MM.1S (cell line): Measurements from ENCODE around the gene INPP4B.
"Not testable (repeated sequence)": the region's sequence is repeated elsewhere in the genome, so short reads cannot be mapped to it uniquely, and the experiment has no call there.

Experiments
- DNase-seq: peaks from one replicate; pipeline ENCODE4 v3.0.0-alpha.2; 2015
- H2AFZ ChIP-seq: fragments of 300-600 bp; sonication (generic); 2 replicates; pipeline ENCODE4 v1.6.0; 2016; ENCODE audit warnings: antibody characterized with exemption, low read length
- H3F3A ChIP-seq: fragments of 300-600 bp; sonication (generic); 2 replicates; pipeline ENCODE4 v1.6.1; 2016; ENCODE audit warnings: mild to moderate bottlenecking, antibody characterized with exemption, low read length, moderate library complexity, mixed read lengths; ENCODE audit not compliant: insufficient read depth
- H3K27ac ChIP-seq: fragments of 300-600 bp; sonication (generic); 2 replicates; pipeline ENCODE4 v1.5.1; 2016; ENCODE audit warnings: mild to moderate bottlenecking, low read length
- H3K27me3 ChIP-seq: fragments of 300-600 bp; sonication (generic); replicated peaks from 2 replicates; pipeline ENCODE4 v1.6.0; 2016; ENCODE audit warnings: low read length; ENCODE audit not compliant: insufficient read depth
- H3K36me3 ChIP-seq: fragments of 300-600 bp; sonication (generic); replicated peaks from 2 replicates; pipeline ENCODE4 v1.6.1; 2016; ENCODE audit warnings: mild to moderate bottlenecking, low read length, mixed read lengths; ENCODE audit not compliant: insufficient read depth
- H3K4me1 ChIP-seq: fragments of 300-600 bp; sonication (generic); 2 replicates; pipeline ENCODE4 v1.6.1; 2016; ENCODE audit warnings: low read length, mixed read lengths
- H3K4me2 ChIP-seq: fragments of 300-600 bp; sonication (generic); 2 replicates; pipeline ENCODE4 v1.6.0; 2016; ENCODE audit warnings: low read depth, low read length
- H3K4me3 ChIP-seq: fragments of 300-600 bp; sonication (generic); 2 replicates; pipeline ENCODE4 v1.5.1; 2016; ENCODE audit warnings: low read length, mixed read lengths
- H3K79me2 ChIP-seq: fragments of 300-600 bp; sonication (generic); 2 replicates; pipeline ENCODE4 v1.6.1; 2016; ENCODE audit warnings: mixed run types, low read length, mixed read lengths
- H3K9ac ChIP-seq: fragments of 300-600 bp; sonication (generic); 2 replicates; pipeline ENCODE4 v1.6.1; 2016; ENCODE audit warnings: low read length, mixed read lengths
- H3K9me2 ChIP-seq: fragments of 300-600 bp; sonication (generic); replicated peaks from 2 replicates; pipeline ENCODE4 v1.6.1; 2016; ENCODE audit warnings: mild to moderate bottlenecking, low read length, mixed read lengths; ENCODE audit not compliant: insufficient read depth
- H3K9me3 ChIP-seq: fragments of 300-600 bp; sonication (generic); replicated peaks from 2 replicates; pipeline ENCODE4 v1.6.1; 2016; ENCODE audit warnings: mild to moderate bottlenecking, low read length, mixed read lengths; ENCODE audit not compliant: insufficient read depth
- H4K20me1 ChIP-seq: fragments of 300-600 bp; sonication (generic); 2 replicates; pipeline ENCODE4 v1.6.1; 2016; ENCODE audit warnings: mild to moderate bottlenecking, low read length, moderate library complexity, mixed read lengths; ENCODE audit not compliant: insufficient read depth
- EZH2 ChIP-seq: fragments of 300-600 bp; sonication (generic); optimal IDR thresholded peaks from 2 replicates; pipeline ENCODE3; 2017; ENCODE audit warnings: low read depth, mild to moderate bottlenecking, antibody characterized with exemption, low read length, mixed read lengths
- EZH2phosphoT487 ChIP-seq: fragments of 300-600 bp; sonication (generic); IDR thresholded peaks from 2 replicates; pipeline ENCODE4 v1.6.1; 2018; ENCODE audit warnings: antibody characterized with exemption, low read length
- TF ChIP-seq, protein P1 (sequence below): fragments of 300-600 bp; sonication (generic); IDR thresholded peaks from 2 replicates; pipeline ENCODE4 v1.5.1; 2016; ENCODE audit warnings: antibody characterized with exemption, low read length, mixed read lengths

Gene INPP4B

DNA sequence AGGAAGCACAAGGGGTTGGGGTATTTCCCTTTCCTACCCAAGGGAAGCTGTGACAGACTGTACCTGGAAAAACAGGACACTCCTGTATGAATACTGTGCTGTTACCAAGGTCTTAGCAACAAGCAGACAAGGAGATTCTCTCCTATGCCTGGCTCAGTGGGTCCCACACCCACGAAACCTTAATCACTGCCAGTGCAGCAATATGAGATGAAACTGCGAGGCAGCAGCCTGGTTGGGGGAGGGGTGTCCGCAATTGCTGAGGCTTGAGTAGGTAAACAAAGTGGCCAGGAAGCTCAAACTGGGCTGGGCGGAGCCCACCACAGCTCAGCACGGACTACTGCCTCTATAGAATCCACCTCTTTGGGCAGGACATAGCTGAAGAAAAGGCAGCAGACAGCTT is 197.7 kb downstream of the INPP4B start:
- no peak overlapping the region for H3K27ac ChIP-seq
- H3K9ac ChIP-seq = no peak overlapping the region
- H2AFZ ChIP-seq = no peak overlapping the region
- TF ChIP-seq EZH2 = no peak
- TF ChIP-seq, protein P1, sequence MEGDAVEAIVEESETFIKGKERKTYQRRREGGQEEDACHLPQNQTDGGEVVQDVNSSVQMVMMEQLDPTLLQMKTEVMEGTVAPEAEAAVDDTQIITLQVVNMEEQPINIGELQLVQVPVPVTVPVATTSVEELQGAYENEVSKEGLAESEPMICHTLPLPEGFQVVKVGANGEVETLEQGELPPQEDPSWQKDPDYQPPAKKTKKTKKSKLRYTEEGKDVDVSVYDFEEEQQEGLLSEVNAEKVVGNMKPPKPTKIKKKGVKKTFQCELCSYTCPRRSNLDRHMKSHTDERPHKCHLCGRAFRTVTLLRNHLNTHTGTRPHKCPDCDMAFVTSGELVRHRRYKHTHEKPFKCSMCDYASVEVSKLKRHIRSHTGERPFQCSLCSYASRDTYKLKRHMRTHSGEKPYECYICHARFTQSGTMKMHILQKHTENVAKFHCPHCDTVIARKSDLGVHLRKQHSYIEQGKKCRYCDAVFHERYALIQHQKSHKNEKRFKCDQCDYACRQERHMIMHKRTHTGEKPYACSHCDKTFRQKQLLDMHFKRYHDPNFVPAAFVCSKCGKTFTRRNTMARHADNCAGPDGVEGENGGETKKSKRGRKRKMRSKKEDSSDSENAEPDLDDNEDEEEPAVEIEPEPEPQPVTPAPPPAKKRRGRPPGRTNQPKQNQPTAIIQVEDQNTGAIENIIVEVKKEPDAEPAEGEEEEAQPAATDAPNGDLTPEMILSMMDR = no peak
- no peak for TF ChIP-seq EZH2phosphoT487
- H3K4me3 ChIP-seq = no peak overlapping the region
- H3K4me1 ChIP-seq = 0 out of 2 replicates have a peak, but pooled peaks cover 8% of the 10 kb centered on the region
- H3K36me3 ChIP-seq = no peaks in the 10 kb centered on the region
- no peaks in the 10 kb centered on the region for H3F3A ChIP-seq
- no peak overlapping the region for H3K4me2 ChIP-seq
- no peaks in the 10 kb centered on the region for H4K20me1 ChIP-seq
- H3K9me3 ChIP-seq = no peaks in the 10 kb centered on the region
- DNase-seq = no peak
- no peaks in the 10 kb centered on the region for H3K79me2 ChIP-seq
- H3K9me2 ChIP-seq = no peaks in the 10 kb centered on the region
- H3K27me3 ChIP-seq = no peaks in the 10 kb centered on the region

DNA sequence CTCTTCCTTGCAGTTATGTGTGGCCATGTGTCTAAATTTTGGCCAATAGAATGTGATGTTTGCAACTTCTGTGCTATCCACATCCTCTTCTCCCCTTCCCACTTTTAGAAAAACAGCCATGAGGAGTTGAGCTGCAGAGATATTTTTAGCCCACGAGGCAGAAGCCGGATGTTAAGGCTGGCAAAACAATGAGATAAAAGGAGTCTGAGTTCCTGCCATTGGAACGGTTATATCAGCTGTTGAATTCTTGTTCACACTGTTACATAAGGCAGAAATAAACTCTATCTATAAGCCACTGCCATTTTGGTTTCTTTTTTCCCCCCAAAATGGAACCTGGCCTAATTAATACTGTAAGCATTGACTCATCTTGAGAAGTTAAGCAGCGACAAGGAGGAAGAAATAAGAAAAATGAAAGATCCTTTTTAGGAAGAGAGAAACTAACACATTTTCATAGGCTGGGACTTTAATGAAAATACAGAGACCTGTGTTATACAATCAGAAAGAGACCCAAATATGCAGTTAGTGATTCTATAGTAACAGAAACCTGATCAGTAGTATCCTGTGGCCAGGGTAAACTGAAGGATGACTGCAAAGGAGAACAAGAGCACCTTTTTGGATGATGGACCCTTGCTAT is 200.5 kb downstream of the INPP4B start:
- Histone ChIP-seq H3F3A (no peaks in the 10 kb centered on the region), H3K4me1 (0 out of 2 replicates have a peak, but pooled peaks cover 8% of the 10 kb centered on the region), H3K9me3 (no peaks in the 10 kb centered on the region), H3K36me3 (no peaks in the 10 kb centered on the region), H3K79me2 (no peaks in the 10 kb centered on the region), H3K27ac (no peak overlapping the region), H3K4me3 (no peak overlapping the region), H2AFZ (peak overlapping the region; percentile 18), H3K4me2 (peak overlapping the region; percentile 20; the same call in 1 of the 2 replicates), H3K9me2 (no peaks in the 10 kb centered on the region), H4K20me1 (no peaks in the 10 kb centered on the region), H3K9ac (no peak overlapping the region), H3K27me3 (no peaks in the 10 kb centered on the region)
- no peak for TF ChIP-seq EZH2
- TF ChIP-seq, protein P1 = no peak
- TF ChIP-seq EZH2phosphoT487 = no peak
- peak; percentile 8 for DNase-seq

DNA sequence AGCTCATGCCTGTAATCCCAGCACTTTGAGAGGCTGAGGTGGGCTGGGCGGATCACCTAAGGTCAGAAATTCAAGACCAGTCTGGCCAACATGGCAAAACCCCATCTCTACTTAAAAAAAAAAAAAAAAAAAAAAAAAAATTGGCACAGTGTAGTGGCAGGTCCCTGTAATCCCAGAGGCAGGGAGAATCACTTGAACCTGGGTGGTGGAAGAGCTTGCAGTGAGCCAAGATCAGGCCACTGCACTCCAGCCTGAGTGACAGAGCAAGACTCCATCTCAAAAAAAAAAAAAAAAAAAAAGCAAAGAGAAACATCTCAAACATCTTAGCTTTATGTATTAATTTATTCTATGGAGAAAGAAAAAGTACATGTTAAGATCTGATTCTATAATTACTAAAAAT is 201.5 kb downstream of the INPP4B start:
- DNase-seq, H3K4me3 ChIP-seq, H3K9ac ChIP-seq, H3K9me2 ChIP-seq, H2AFZ ChIP-seq, H3F3A ChIP-seq, H3K36me3 ChIP-seq, H3K27me3 ChIP-seq, H4K20me1 ChIP-seq, H3K4me2 ChIP-seq, H3K27ac ChIP-seq, H3K79me2 ChIP-seq, H3K9me3 ChIP-seq, H3K4me1 ChIP-seq: not testable (repeated sequence)

DNA sequence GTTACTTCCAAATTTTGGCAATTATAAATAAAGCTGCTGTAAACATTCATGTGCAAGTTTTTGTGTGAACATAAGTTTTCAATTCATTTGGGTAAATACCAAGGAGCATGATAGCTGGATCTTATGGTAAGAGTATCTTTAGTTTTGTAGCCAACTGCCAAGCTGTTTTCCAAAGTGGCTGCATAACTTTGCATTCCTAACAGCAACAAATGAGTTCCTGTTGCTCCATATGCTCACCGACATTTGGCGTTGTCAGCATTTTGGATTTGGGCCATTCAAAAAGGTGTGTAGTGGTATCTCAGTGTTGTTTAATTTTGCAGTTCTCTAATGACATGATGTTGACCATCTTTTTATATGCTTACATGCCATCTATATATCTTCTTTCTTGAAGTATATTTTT is 208.5 kb downstream of the INPP4B start:
- no peaks in the 10 kb centered on the region for H3F3A ChIP-seq
- H3K36me3 ChIP-seq = no peaks in the 10 kb centered on the region
- no peaks in the 10 kb centered on the region for H3K9me2 ChIP-seq
- H3K9me3 ChIP-seq = no peaks in the 10 kb centered on the region
- H4K20me1 ChIP-seq = no peaks in the 10 kb centered on the region
- no peak overlapping the region for H3K27ac ChIP-seq
- no peak overlapping the region for H2AFZ ChIP-seq
- DNase-seq = no peak
- no peak overlapping the region for H3K4me2 ChIP-seq
- H3K9ac ChIP-seq = no peak overlapping the region
- H3K4me1 ChIP-seq = no peaks in the 10 kb centered on the region
- no peak overlapping the region for H3K4me3 ChIP-seq
- TF ChIP-seq EZH2 (no peak), EZH2phosphoT487 (no peak)
- TF ChIP-seq, protein P1 = no peak
- H3K27me3 ChIP-seq = no peaks in the 10 kb centered on the region
- no peaks in the 10 kb centered on the region for H3K79me2 ChIP-seq
